ENCODE data around the gene IVD.

IVD gene

GRCh38 chr15:40461958-40462357 lies 56.4 kb downstream of the IVD start:
- DNase-seq = no peak

- DNase-seq = no peak
Observed at GRCh38 chr15:40463279-40463678, 57.7 kb downstream of the IVD start.

GRCh38 chr15:40463886-40464545 lies 58.4 kb downstream of the IVD start:
- DNase-seq = no peak

GRCh38 chr15:40464595-40465185 lies 59.1 kb downstream of the IVD start:
- no peak for DNase-seq

GRCh38 chr15:40465939-40466338 lies 60.3 kb downstream of the IVD start:
- no peak for DNase-seq

- DNase-seq = no peak
Observed at GRCh38 chr15:40466426-40467260, 61.0 kb downstream of the IVD start.

- no peak for DNase-seq
Observed at GRCh38 chr15:40467261-40467615, 61.6 kb downstream of the IVD start.

GRCh38 chr15:40468898-40469331 lies 63.3 kb downstream of the IVD start:
- DNase-seq = no peak

- no peak for DNase-seq
Observed at GRCh38 chr15:40469776-40470390, 64.3 kb downstream of the IVD start.

GRCh38 chr15:40470423-40471104 lies 65.0 kb downstream of the IVD start, which contains the start of gene CHST14:
CHST14 (plus strand) TSS chr15:40470984; CDS start chr15:40471214, 230 bp downstream.
- peak; percentile 73 for DNase-seq
